Esophagus squamous epithelium (tissue), 5 donors: ENCODE results near the gene ACTA1. TPM values are rescaled to one million over a fixed set of nuclear protein-coding genes. Genes with fewer than 3 reads are reported as not detected.
A peak's percentile ranks its signal among the peaks of the same experiment; 100 is the strongest.

Experiments
- DNase-seq: peaks from one replicate; lab custom pipeline; 2025; lab: John Stamatoyannopoulos, UW
- H3K27ac ChIP-seq, 4 donors: fragments of 200-600 bp; sonication (generic); one replicate each; pipeline ENCODE4 v1.5.1; 2016 to 2019; ENCODE audit warnings: mild to moderate bottlenecking in 1 of 4
- H3K27me3 ChIP-seq, 4 donors: fragments of 200-600 bp; sonication (generic); 1 replicate in 3 of 4; 2 replicates in 1 of 4; pipeline versions ENCODE4 v1.5.1 to v1.6.0; 2017 to 2021; ENCODE audit warnings: antibody characterized with exemption in 1 of 4
- H3K36me3 ChIP-seq, 3 donors: fragments of 200-600 bp; sonication (generic); one replicate each; pipeline ENCODE4 v1.5.1; 2016 to 2019
- H3K4me1 ChIP-seq, 3 donors: fragments of 200-600 bp; sonication (generic); one replicate each; pipeline ENCODE4 v1.5.1; 2017 to 2019
- H3K4me3 ChIP-seq, 4 donors: fragments of 200-600 bp; sonication (generic); 1 replicate in 3 of 4; 2 replicates in 1 of 4; pipeline ENCODE4 v1.5.1; 2016 to 2019; ENCODE audit warnings: mild to moderate bottlenecking in 2 of 4, moderate library complexity in 1 of 4
- H3K9me3 ChIP-seq, 3 donors: fragments of 200-600 bp; sonication (generic); one replicate each; pipeline ENCODE4 v1.5.1; 2016 to 2019
- POLR2A ChIP-seq, 4 donors: fragments of 450-650 bp; IDR thresholded peaks; one replicate each; pipeline ENCODE4 v1.6.1; 2017; ENCODE audit warnings: antibody characterized with exemption in 4 of 4, mild to moderate bottlenecking in 4 of 4, moderate library complexity in 3 of 4
- WGBS, 2 donors: methylation state at CpG; one replicate each; pipeline ENCODE4 v1.1.5; 2018; 5-methylcytosine and 5-hydroxymethylcytosine counted together
- intact Hi-C: fragments of 100-400 bp; cut with DNase I; formaldehyde crosslinking; loops from one replicate; pipeline ENCODE4 v1.15.0; 2022
- total RNA-seq, 4 donors: library from RNA; depleted of rRNA; stranded (reverse); fragments of >200 nt; gene quantifications; one replicate each; pipeline ENCODE4 v1.1.0, GENCODE V29; 2016
- TF ChIP-seq, protein P1 (sequence below), 6 experiments: fragments of 450-650 bp in 4 of 6; fragments of 200-600 bp in 2 of 6; sonication (generic) in 2 of 6; IDR thresholded peaks; one replicate each; pipeline ENCODE4 v1.5.1; 2016 to 2019; ENCODE audit warnings: antibody characterized with exemption in 6 of 6, mild to moderate bottlenecking in 4 of 6, moderate library complexity in 4 of 6
- donor health status: DM: yes; HTN: yes; CAD: no.

ACTA1 gene
- total RNA-seq, 4 donors from 2014 or later = 0.19 to 0.75 (median 0.26) TPM; not detected in 1

DNA sequence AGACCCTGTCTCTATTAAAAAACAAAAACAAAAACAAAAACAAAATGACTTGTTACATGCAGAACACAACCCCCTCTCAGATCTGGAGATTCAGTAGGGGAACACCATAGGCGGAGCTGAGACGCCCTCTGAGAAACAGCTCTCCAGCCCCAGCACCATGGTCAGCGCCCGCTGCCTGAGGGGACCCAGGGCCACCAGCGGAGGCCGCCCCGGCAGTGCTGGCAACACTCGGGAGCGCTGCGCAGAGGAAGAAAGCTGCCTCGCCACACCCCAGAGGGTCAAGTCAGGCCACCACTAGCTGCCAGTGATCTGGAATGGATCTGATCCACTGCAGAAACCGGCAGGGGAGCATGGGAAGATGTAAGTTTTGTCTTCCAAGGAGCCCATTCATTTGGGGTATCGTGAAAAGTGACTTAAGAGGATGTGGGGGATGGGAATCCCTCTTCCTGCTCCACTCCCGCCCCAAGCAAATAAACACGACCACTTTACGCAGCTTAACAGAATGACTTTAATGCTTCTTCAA, 3.1 kb downstream of the ACTA1 start:
- H3K4me3 ChIP-seq = peak overlapping the region in 1 of 4 donors; percentile 44
- WGBS, 2 donors = 2 to 3% methylated on average over 5 to 7 of the region's 16 CpGs
- peaks cover 37 to 100% (median 45%) of the 10 kb centered on the region in 4 donors for H3K27me3 ChIP-seq

DNA sequence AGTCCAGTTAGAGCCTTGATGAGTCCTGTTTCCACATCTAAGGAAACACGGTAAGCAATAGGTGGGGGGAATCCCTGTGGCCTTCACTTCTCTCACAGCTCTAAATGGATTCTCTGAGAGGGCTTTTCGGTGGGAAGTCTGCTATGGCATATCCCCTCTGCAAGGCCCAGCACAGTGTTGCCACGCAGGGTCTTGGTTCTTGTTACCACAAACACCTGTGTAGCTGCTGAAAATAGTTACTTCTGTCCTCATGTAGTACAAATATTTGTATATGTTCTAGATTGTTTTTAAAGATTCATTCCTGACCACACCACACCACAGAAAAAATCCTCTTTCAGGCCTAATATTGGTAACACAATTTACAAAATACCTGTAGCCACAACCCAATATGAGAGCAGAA, 5.6 kb downstream of the ACTA1 start:
- peaks cover 12 to 28% (median 13%) of the 10 kb centered on the region in 3 donors for H3K4me1 ChIP-seq
- peaks cover 25 to 96% (median 29%) of the 10 kb centered on the region in 4 donors for H3K27me3 ChIP-seq
- no peak for DNase-seq
- intact Hi-C loops = no loop called here
- WGBS, 2 donors = 48 to 78% methylated on average over 3 of the region's 3 CpGs
- TF ChIP-seq, protein P1, sequence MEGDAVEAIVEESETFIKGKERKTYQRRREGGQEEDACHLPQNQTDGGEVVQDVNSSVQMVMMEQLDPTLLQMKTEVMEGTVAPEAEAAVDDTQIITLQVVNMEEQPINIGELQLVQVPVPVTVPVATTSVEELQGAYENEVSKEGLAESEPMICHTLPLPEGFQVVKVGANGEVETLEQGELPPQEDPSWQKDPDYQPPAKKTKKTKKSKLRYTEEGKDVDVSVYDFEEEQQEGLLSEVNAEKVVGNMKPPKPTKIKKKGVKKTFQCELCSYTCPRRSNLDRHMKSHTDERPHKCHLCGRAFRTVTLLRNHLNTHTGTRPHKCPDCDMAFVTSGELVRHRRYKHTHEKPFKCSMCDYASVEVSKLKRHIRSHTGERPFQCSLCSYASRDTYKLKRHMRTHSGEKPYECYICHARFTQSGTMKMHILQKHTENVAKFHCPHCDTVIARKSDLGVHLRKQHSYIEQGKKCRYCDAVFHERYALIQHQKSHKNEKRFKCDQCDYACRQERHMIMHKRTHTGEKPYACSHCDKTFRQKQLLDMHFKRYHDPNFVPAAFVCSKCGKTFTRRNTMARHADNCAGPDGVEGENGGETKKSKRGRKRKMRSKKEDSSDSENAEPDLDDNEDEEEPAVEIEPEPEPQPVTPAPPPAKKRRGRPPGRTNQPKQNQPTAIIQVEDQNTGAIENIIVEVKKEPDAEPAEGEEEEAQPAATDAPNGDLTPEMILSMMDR (IDR thresholded peaks at IDR 0.05) = no peak
- TF ChIP-seq POLR2A (IDR thresholded peaks at IDR 0.05) = no peak
- H3K27ac ChIP-seq = no peak overlapping the region
- H3K9me3 ChIP-seq = peaks cover 0 to 5% (median 0%) of the 10 kb centered on the region in 3 donors
- no peaks in the 10 kb centered on the region for H3K36me3 ChIP-seq
- H3K4me3 ChIP-seq = no peak overlapping the region

More for the DNA sequence above, 3.1 kb downstream of the ACTA1 start:
- H3K4me1 ChIP-seq = peaks cover 19 to 43% (median 21%) of the 10 kb centered on the region in 3 donors
- no peaks in the 10 kb centered on the region for H3K36me3 ChIP-seq
- no peak overlapping the region for H3K27ac ChIP-seq
- no peak for TF ChIP-seq POLR2A (IDR thresholded peaks at IDR 0.05)
- TF ChIP-seq, protein P1 (IDR thresholded peaks at IDR 0.05) = no peak
- no peaks in the 10 kb centered on the region for H3K9me3 ChIP-seq
- no peak for DNase-seq
- intact Hi-C loops = no loop called here

DNA sequence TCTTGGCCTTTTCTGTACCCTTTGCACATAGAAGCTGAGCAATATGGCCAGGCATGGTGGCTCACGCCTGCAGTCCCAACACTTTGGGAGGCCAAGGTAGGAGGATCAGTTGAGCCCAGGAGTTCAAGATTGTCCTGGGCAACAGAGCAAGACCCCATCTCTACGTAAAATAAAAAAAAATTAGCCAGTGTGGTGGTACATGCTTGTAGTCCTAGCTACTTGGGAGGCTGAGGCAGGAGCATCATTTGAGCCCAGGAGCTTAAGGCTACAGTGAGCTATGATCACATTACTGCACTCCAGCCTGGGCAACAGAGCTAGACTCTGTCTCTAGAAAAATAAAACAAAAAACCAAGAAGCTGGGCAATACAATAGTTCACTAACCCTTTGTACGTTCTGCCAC, 6.3 kb downstream of the ACTA1 start:
- H3K27ac ChIP-seq = no peak overlapping the region
- peaks cover 18 to 96% (median 23%) of the 10 kb centered on the region in 4 donors for H3K27me3 ChIP-seq
- TF ChIP-seq POLR2A (IDR thresholded peaks at IDR 0.05) = no peak
- TF ChIP-seq, protein P1 (IDR thresholded peaks at IDR 0.05) = no peak
- peaks cover 0 to 5% (median 0%) of the 10 kb centered on the region in 3 donors for H3K9me3 ChIP-seq
- no peak for DNase-seq
- H3K36me3 ChIP-seq = no peaks in the 10 kb centered on the region
- H3K4me3 ChIP-seq = no peak overlapping the region
- H3K4me1 ChIP-seq = peaks cover 12 to 21% (median 13%) of the 10 kb centered on the region in 3 donors
- intact Hi-C loops = no loop called here
- 61 to 74% methylated on average over 3 of the region's 3 CpGs for WGBS, 2 donors

DNA sequence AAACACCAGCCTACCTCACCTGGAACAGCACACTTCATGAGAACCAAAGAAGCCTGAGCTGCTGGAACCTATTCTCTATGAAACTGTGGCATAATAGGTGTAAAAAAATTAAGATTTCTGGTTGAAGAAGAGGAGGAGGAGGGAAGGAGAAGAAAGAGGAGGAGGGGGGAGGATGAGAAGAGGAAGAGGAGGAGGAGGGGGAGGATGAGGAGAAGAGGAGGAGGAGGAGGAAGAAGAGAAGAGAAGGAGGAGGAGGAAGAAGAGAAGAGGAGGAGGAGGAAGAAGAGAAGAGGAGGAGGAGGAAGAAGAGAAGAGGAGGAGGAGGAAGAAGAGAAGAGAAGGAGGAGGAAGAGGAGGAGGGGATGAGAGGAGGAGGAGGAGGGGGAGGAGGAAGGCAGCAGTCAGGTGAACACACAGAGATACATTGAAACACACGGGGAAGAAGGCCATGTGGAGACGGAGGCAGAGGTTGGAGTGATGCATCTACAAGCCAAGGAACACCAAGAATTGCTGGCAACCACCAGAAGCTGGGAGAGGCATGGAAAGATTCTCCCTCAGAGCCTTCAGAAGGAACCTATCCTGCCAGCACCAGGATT, 8.2 kb downstream of the ACTA1 start:
- WGBS, 2 donors = 60 to 72% methylated on average over 2 of the region's 2 CpGs
- peaks cover 0 to 80% (median 7%) of the 10 kb centered on the region in 4 donors for H3K27me3 ChIP-seq
- no peak for DNase-seq

DNA sequence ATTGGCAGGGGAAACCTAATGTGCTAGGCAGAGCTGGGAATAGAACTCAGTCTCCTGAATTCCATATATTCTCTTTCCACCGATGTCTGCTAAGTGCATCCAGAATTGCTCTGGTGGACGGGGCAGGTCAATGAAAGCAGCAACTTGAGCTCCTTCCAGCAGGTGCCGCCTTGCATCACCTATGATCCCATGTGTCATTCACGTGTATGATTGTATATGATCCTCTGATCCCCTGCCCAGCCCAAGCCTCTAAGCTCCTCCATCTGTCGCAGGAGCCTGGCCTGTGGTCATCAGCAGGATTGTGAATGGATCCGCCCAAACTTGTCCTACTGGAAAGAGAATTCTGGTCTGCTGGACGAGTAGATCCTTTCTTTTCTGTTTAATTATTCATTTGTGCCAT, 13.1 kb downstream of the ACTA1 start:
- Histone ChIP-seq H3K4me3 (no peak overlapping the region), H3K9me3 (peaks cover 0 to 5% (median 0%) of the 10 kb centered on the region in 3 donors), H3K27me3 (peaks cover 0 to 44% (median 0%) of the 10 kb centered on the region in 4 donors), H3K4me1 (no peaks in the 10 kb centered on the region), H3K36me3 (no peaks in the 10 kb centered on the region), H3K27ac (no peak overlapping the region)
- no peak for DNase-seq
- 48 to 55% methylated on average over 7 of the region's 7 CpGs for WGBS, 2 donors
- TF ChIP-seq POLR2A (IDR thresholded peaks at IDR 0.05) = no peak
- TF ChIP-seq, protein P1 (IDR thresholded peaks at IDR 0.05) = no peak
- intact Hi-C loops = no loop called here

More for the DNA sequence above, 8.2 kb downstream of the ACTA1 start:
- TF ChIP-seq, protein P1 (IDR thresholded peaks at IDR 0.05) = no peak
- no peak for TF ChIP-seq POLR2A (IDR thresholded peaks at IDR 0.05)
- intact Hi-C loops = no loop called here
- Histone ChIP-seq H3K9me3 (peaks cover 0 to 5% (median 0%) of the 10 kb centered on the region in 3 donors), H3K36me3 (no peaks in the 10 kb centered on the region), H3K27ac (no peak overlapping the region), H3K4me1 (peaks cover 0 to 2% (median 0%) of the 10 kb centered on the region in 3 donors), H3K4me3 (no peak overlapping the region)
